SU-DHL-6 (cell line): ENCODE measurements around the gene PDHX.

Source experiments
- H2AFZ ChIP-seq: fragments of 200-600 bp; sonication (generic); 2 replicates; pipeline ENCODE4 v1.6.1; 2014; ENCODE audit warnings: low read depth, mild to moderate bottlenecking, moderate library complexity, mixed read lengths, antibody characterized with exemption, low read length; ENCODE audit not compliant: severe bottlenecking
- H3F3A ChIP-seq: fragments of 200-600 bp; shearing (Covaris generic); 2 replicates; pipeline ENCODE4 v1.6.0; 2016; ENCODE audit warnings: antibody characterized with exemption, mild to moderate bottlenecking; ENCODE audit not compliant: insufficient read depth
- H3K27ac ChIP-seq: fragments of 200-600 bp; sonication (generic); 2 replicates; pipeline ENCODE4 v1.5.1; 2016; ENCODE audit warnings: low read depth, mild to moderate bottlenecking, low read length, moderate library complexity, mixed read lengths
- H3K27me3 ChIP-seq: fragments of 200-600 bp; sonication (generic), shearing (Covaris generic); 2 replicates; pipeline ENCODE4 v1.6.0; 2014; ENCODE audit warnings: mild to moderate bottlenecking, low read length
- H3K36me3 ChIP-seq: fragments of 200-600 bp; sonication (generic); 2 replicates; pipeline ENCODE4 v1.6.1; 2014; ENCODE audit warnings: mild to moderate bottlenecking, low read length, mixed read lengths
- H3K4me2 ChIP-seq: fragments of 300-600, 200-600 bp; shearing (Covaris generic), sonication (generic); 2 replicates; pipeline ENCODE4 v1.6.0; 2014; ENCODE audit warnings: low read length, low read depth, mild to moderate bottlenecking; ENCODE audit not compliant: poor library complexity, severe bottlenecking
- H3K4me3 ChIP-seq: fragments of 200-600 bp; sonication (generic); 2 replicates; pipeline ENCODE4 v1.5.1; 2014; ENCODE audit warnings: antibody characterized with exemption, low read length, mild to moderate bottlenecking, mixed read lengths; ENCODE audit not compliant: insufficient read depth, poor library complexity, severe bottlenecking
- H3K79me2 ChIP-seq: fragments of 200-600 bp; sonication (generic); 2 replicates; pipeline ENCODE4 v1.6.1; 2014; ENCODE audit warnings: mild to moderate bottlenecking, low read length, moderate library complexity; ENCODE audit not compliant: insufficient read depth
- H3K9ac ChIP-seq: fragments of 200-600 bp; sonication (generic); 2 replicates; pipeline ENCODE4 v1.7.0; 2014; ENCODE audit warnings: mild to moderate bottlenecking, low read length
- H3K9me2 ChIP-seq: fragments of 200-600 bp; sonication (generic); replicated peaks from 2 replicates; pipeline ENCODE4 v1.6.1; 2014; ENCODE audit warnings: low read length; ENCODE audit not compliant: insufficient read depth
- H3K9me3 ChIP-seq: fragments of 200-600 bp; sonication (generic); 2 replicates; pipeline ENCODE4 v1.6.1; 2014; ENCODE audit warnings: low read length, mixed read lengths; ENCODE audit not compliant: insufficient read depth
- H4K20me1 ChIP-seq: fragments of 200-600 bp; sonication (generic); 2 replicates; pipeline ENCODE4 v1.6.1; 2014; ENCODE audit warnings: low read depth, mild to moderate bottlenecking, antibody characterized with exemption, low read length, moderate library complexity, mixed read lengths
- EZH2phosphoT487 ChIP-seq: fragments of 200-600 bp; sonication (generic), shearing (Covaris generic); conservative IDR thresholded peaks from 2 replicates; pipeline ENCODE4 v1.6.1; 2018; ENCODE audit warnings: mild to moderate bottlenecking, antibody characterized with exemption, low read length, moderate library complexity, mixed read lengths
- TF ChIP-seq, protein P1 (sequence below): fragments of 200-600 bp; sonication (generic); IDR thresholded peaks from one replicate; pipeline ENCODE4 v1.5.1; 2017; ENCODE audit warnings: antibody characterized with exemption, mild to moderate bottlenecking, low read length, moderate library complexity; ENCODE audit not compliant: insufficient read depth, poor library complexity, severe bottlenecking

Gene PDHX

DNA sequence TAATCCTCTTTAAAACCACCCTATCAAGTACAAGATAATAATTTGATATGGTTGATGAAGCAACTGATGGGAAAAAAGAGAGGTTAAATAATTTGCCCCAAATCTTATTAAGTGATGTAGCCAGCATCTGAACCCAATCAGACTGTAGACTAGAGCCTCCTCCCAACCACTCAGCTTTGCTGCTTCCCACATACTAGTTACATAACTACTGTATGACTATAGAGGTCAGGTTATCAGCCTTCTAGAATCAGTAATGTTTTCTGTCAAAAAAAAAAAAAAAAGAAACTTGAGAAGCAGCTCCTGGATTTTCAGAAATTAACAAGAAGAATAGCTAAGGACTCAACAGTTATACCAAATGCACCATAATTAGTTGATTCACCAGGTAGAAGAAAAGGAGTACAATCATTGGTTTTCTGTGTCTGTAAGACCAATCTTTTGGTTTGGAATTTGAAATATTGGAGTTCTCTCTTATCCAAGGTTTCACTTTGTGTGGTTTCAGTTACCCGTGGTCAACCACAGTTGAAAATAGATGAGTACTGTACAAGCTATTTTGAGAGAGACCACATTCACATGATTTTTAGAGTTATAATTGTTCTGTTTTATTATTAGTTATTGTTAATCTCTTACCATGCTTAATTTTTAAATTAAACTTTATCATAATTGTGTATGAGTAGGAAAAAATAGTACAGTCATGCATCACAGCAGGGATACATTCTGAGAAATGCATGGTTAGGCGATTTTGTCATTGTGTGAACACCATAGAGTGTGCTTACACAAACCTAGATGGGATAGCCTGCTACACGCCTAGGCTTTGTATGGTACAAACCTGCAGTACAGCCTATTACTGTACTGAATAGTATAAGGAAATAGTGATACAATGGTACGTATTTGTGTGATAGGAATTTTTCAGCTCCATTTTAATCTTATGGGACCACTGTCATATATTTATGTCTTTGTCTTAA lies 72.2 kb downstream of the PDHX start:
- Histone ChIP-seq H3K27ac (no peak overlapping the region), H3K4me3 (no peak overlapping the region), H3K9ac (no peak overlapping the region), H3F3A (no peaks in the 10 kb centered on the region), H3K9me2 (no peaks in the 10 kb centered on the region), H3K9me3 (no peaks in the 10 kb centered on the region), H2AFZ (no peak overlapping the region), H3K4me2 (no peak overlapping the region), H4K20me1 (no peaks in the 10 kb centered on the region), H3K36me3 (peaks cover 2% of the 10 kb centered on the region; the same call in 1 of the 2 replicates), H3K79me2 (no peaks in the 10 kb centered on the region), H3K27me3 (no peaks in the 10 kb centered on the region)
- TF ChIP-seq, protein P1, sequence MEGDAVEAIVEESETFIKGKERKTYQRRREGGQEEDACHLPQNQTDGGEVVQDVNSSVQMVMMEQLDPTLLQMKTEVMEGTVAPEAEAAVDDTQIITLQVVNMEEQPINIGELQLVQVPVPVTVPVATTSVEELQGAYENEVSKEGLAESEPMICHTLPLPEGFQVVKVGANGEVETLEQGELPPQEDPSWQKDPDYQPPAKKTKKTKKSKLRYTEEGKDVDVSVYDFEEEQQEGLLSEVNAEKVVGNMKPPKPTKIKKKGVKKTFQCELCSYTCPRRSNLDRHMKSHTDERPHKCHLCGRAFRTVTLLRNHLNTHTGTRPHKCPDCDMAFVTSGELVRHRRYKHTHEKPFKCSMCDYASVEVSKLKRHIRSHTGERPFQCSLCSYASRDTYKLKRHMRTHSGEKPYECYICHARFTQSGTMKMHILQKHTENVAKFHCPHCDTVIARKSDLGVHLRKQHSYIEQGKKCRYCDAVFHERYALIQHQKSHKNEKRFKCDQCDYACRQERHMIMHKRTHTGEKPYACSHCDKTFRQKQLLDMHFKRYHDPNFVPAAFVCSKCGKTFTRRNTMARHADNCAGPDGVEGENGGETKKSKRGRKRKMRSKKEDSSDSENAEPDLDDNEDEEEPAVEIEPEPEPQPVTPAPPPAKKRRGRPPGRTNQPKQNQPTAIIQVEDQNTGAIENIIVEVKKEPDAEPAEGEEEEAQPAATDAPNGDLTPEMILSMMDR: no peak
- TF ChIP-seq EZH2phosphoT487: no peak

GRCh38 chr11:34990916-34991315 lies 74.5 kb downstream of the PDHX start:
- H3K9ac ChIP-seq: no peak overlapping the region
- no peak for TF ChIP-seq EZH2phosphoT487
- TF ChIP-seq, protein P1: no peak
- no peaks in the 10 kb centered on the region for H4K20me1 ChIP-seq
- H3K4me2 ChIP-seq: no peak overlapping the region
- no peaks in the 10 kb centered on the region for H3K9me3 ChIP-seq
- H3K79me2 ChIP-seq: no peaks in the 10 kb centered on the region
- no peak overlapping the region for H3K27ac ChIP-seq
- H3K4me3 ChIP-seq: no peak overlapping the region
- no peaks in the 10 kb centered on the region for H3K9me2 ChIP-seq
- peaks cover 2% of the 10 kb centered on the region; the same call in 1 of the 2 replicates for H3K36me3 ChIP-seq
- H3F3A ChIP-seq: no peaks in the 10 kb centered on the region
- no peaks in the 10 kb centered on the region for H3K27me3 ChIP-seq
- no peak overlapping the region for H2AFZ ChIP-seq

GRCh38 chr11:34994854-34995253 lies 78.4 kb downstream of the PDHX start:
- Histone ChIP-seq H3K9me3 (no peaks in the 10 kb centered on the region), H2AFZ (no peak overlapping the region), H3K4me3 (no peak overlapping the region), H3K4me2 (no peak overlapping the region), H4K20me1 (no peaks in the 10 kb centered on the region), H3K79me2 (no peaks in the 10 kb centered on the region), H3K9ac (no peak overlapping the region), H3K27me3 (no peaks in the 10 kb centered on the region), H3F3A (no peaks in the 10 kb centered on the region), H3K27ac (no peak overlapping the region), H3K36me3 (no peaks in the 10 kb centered on the region; the same call in 1 of the 2 replicates), H3K9me2 (no peaks in the 10 kb centered on the region)
- TF ChIP-seq EZH2phosphoT487: no peak
- TF ChIP-seq, protein P1: no peak
